Brain pericyte (primary cell): ENCODE measurements around the gene TMED5.
"Not testable (repeated sequence)": the region's sequence is repeated elsewhere in the genome, so short reads cannot be mapped to it uniquely, and the experiment has no call there.

Experiments used
- DNase-seq: peaks from one replicate; pipeline ENCODE4 v3.0.0-alpha.2; 2012; ENCODE audit warnings: low read depth, low spot score

Gene TMED5

DNA sequence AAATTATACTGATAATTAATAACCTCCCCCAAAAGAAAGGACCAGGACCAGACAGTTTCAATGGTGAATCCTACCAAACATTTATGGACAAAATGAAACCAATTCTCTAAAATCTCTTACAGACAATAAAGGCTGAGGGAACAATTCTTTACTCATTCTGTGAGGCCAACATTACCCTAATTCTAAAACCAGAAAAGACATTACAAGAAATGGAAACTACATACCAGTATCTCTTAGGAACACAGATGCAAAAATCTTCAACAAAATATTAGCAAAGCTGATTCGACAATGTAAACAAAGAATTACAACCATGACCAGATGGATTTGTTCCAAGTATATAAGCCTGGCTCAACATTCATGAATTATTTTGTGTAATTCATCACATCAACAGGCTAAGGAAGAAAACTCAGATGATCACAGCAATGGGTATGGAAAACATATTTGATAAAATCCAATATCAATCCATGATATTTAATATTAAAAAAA lies 8.6 kb downstream of the TMED5 start:
- DNase-seq: no peak

DNA sequence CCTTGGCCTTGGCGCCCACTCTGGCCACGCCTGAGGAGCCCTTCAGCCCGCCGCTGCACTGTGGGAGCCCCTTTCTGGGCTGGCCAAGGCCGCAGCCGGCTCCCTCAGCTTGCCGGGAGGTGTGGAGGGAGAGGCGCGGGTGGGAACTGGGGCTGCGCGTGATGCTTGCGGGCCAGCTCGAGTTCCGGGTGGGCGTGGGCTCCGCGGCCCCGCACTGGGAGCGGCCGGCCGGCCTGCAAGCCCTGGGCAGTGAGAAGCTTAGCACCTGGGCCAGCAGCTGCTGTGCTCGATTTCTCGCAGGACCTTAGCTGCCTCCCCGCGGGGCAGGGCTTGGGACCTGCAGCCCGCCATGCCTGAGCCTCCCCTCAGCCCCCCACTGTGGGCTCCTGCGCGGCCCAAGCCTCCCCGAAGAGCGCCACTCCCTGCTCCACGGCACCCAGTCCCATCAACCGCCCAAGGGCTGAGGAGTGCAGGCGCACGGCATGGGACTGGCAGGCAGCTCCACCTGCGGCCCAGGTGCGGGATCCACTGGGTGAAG lies 10.0 kb downstream of the TMED5 start:
- DNase-seq: not testable (repeated sequence)

DNA sequence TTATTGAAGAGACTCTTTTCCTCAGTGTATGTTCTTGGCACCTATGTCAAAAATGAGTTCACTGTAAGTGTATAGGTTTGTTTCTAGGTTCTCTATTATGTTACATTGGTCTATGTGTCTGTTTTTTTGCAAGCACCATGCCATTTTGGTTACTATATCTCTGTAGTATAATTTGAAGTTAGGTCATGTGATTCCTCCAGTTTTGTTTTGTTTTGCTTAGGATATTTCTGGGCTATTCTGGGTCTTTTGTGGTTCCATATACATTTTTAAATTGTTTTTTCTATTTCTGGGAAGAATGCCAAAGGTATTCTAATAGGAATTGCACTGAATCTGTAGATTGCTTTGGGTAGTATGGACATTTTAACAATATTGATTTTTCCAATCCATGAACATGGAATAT lies 13.2 kb downstream of the TMED5 start:
- DNase-seq: no peak

DNA sequence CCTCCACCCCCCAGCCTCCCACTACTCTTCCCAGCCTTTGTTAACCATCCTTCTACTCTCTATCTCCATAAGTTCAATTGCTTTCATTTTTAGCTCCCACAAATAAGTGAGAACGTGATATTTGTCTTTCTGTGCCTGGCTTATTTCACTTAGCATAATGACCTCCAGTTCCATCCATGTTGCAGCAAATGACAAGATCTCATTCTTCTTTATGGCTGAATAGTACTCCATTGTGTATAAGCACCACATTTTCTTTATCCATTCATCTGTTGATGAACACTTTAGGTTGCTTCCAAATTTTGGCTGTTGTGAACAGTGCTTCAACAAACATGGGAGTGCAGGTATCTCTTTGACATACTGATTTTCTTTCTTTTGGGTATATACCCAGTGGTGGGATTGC lies 14.3 kb downstream of the TMED5 start:
- DNase-seq: not testable (repeated sequence)

DNA sequence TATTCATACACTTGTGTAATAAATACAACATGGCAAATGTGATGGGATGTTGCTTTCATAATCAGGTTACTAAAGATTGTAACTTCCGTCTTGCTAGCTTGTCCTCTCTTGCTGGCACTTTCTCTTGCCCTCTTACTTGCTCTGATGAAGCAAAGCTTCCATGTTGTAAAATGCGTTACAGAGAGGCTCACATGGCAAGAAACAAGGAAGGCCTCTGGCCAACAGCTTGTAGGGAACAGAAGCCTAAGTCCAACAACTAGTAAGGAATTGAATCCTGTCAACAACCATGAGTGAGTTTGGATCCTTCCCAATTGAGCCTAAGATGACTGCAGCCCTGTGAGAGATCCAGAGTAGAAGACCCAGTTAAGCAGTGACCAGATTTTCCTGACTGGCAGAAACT lies 15.4 kb downstream of the TMED5 start:
- no peak for DNase-seq

DNA sequence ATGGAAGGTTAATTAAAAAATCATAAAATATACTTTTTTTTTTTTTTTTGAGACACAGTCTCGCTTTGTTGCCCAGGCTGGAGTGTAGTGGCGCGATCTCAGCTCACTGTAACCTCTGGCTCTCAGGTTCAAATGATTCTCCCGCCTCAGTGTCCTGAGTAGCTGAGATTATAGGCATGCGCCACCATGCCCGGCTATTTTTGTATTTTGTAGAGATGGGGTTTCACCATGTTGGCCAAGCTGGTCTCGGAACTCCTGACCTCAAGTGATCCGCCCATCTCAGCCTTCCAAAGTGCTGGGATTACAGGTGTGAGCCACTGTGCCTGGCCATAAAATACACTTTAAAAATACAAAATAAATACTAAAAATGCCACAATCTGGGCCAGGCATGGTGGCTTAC lies 16.9 kb downstream of the TMED5 start:
- not testable (repeated sequence) for DNase-seq

DNA sequence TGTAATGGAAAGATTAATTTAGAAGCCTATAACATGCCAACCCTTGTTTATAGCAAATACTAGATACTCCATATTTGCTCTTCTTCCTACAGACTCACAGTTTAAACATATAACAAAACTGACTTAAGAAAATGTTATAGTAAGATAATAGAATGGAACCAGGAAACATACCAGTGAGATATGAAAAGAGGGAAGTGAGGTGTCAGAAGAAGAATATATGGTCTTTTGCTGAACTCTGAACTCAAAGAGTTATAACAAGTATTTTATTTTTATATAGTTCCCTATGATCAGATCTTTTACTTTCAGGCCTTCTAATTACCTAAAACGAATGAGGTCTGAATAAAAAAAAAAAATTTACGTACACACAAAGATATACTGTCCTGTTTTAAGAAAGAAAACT lies 20.9 kb downstream of the TMED5 start:
- DNase-seq: no peak

DNA sequence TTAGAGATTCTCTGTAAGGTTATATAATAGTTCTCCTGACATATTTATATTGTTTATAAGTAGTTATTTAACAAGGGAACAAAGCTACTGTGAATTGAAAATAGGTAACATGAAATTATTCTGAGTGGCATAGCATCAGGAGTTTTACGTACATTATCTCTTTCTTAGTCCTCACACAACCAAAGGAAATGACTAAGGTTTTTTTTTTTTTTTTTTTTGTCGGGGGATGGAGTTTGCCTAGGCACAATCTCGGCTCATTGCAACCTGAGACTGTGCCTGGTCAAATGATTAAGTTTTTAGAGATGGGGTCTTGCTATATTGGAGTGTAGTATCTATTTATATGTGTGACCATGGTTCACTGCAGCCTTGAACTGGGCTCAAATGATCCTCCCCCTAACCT lies 24.9 kb downstream of the TMED5 start:
- DNase-seq: no peak

DNA sequence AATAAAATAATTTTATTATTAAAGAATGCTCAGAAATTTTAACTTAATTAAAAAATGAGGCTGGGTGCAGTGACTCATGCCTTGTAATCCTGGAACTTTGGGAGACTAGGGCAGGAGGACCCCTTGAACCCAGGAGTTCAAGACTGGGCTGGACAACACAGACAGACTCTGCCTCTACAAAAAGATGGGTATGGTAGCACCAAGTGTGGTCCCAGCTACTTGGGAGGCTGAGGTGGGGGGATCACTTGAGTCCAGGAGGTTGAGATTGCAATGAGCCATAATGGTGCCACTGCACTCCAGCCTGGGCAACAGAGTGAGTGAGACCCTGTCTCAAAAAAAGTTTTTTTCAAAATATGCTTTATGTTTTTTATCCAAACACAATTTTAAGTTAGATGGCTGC lies 25.3 kb downstream of the TMED5 start:
- DNase-seq: no peak

DNA sequence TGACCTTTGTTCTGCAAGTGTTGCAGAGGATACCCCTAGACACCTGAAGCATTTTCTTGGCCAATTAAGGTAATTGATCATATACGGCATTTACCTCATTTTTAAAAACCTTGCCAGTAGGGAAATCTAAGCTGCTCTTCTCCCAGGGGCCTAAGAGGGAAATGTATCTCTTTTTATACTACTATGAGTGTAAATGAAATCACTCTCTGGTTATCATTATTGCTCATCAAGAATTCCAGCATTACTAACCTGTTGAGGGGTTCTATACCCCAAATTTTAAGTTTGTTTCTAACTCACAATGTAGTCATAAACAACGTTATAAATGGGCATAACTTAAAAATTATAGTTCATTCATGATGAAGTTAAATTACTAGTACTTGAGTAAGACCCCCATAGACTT lies 27.4 kb downstream of the TMED5 start:
- DNase-seq: no peak

DNA sequence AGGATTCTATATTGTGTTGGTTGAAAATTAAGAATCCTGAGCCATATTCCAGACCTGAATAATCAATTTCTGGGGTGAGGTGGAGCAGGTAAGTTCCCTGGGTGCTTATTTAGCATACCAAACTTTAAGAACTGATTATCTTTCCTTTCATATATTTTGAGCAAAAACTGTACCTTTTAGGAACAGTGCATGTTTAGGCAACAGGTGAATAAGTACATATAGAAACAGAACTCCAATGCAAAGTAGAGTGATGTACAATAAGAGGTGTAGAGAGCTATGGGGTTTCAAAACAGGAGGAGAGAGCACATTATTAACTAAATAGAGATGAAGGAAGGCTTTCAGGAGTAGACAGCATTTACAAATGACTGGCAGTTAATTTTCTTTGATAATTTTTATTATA lies 28.7 kb downstream of the TMED5 start:
- DNase-seq: no peak

DNA sequence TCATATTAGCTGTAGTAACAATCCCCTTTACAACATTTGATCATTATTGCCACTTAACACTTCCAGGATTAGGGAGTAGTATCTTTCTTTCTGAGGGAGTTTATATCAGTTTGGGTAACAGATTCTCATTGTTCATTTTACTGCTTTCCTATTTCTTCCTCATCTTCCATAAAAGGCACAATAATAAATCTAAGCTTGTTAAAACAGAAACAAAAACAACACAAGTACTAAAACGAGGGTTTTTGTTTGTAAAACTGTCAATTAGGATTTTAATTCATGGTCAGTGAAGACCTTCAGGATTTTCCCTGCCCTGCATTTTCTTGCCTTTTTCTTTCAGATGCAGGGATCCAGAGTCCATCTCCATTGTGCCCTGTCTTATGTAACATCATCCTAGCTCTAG lies 29.5 kb downstream of the TMED5 start:
- no peak for DNase-seq

DNA sequence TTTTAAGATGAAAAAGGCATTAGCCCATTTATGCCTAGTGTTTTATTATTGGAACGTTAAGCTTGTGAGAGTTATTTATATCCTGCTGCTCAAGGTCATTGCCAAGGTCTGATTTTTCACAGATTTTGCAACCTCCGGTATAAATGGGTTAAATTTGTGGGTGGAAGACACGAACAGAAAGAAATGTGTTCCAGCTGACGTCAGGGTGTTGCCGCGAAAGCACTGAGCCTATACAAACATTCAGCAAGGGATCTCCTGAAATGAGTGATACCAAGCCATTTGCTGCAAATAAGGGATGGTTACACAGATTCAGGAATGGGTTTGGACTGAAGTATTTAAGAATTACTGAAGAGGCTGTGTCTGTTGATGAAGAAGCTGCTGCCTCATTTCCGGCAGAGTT lies 32.2 kb downstream of the TMED5 start:
- DNase-seq: no peak

DNA sequence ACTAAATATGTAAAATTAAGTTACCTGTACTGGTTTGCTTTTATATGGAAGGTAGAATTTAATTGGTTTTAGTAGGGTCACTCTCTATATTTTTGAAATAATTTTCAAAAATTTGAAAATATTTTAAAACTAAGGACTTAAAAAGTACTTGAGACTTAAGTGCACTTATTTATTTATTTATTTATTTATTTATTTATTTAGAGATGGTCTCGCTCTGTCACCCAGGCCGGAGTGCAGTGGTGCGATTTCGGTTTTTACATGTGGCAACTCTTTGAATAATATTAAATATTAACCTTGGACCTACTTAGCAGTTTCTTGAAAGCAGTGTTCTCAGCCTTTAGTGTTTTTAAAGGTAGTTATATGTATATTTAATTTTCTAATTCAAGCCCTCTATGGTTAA lies 36.4 kb downstream of the TMED5 start:
- no peak for DNase-seq

DNA sequence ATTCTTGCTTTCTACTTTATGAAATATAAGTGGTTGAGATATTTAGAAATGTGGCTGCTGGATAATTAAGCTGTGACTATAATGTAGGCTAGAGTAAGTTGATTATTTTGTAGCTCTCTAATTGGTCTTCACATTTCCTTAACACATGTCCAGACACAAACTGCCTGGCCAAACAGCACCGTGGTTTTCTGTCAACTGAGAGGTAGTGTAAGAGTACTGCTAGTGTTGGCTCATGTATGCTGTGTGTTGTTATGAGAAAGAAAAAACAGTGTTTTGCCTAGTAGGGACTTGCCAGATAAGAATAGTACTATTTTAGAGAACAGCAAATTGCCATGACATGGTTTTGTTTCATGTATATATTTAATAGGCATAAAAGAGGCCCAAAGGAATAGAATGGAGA lies 37.1 kb downstream of the TMED5 start:
- no peak for DNase-seq

DNA sequence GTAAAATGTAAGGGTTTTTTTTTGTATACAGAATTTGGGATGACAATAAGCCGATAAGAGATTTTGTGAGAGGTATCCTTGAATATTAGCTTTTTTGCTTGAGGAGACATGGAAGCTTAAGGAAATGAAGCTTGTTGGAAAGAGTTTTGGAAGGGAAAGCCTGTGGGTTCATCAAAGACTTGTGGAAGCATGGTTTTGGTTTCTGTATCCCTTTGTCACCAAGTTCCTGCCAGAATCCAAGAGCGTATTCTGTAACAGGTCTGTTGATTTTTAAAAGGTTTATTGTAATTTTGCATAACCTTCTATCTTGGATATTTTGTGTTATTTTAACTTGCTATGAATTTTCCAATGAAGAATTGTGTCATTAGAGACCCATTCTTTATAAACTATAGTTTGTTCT lies 38.1 kb downstream of the TMED5 start:
- DNase-seq: no peak

DNA sequence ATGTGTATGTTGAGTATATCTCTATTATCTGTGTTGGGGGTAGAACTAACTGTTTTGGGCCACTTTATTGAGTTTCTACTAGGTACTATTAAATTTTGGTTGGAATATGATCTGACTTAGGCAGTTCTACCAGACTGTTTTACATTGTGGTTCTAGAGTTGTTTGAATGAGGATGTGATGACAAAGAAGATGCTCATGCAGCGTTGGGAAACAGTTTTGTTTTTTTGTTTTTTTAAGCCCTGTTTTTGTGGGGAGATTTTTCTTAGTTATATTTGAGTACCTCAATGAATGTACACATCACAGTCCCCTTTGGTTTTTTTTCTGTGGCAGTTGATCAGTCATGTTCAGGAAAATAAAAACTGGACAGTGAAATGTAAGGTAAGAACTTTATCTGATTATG lies 40.1 kb downstream of the TMED5 start:
- DNase-seq: no peak

DNA sequence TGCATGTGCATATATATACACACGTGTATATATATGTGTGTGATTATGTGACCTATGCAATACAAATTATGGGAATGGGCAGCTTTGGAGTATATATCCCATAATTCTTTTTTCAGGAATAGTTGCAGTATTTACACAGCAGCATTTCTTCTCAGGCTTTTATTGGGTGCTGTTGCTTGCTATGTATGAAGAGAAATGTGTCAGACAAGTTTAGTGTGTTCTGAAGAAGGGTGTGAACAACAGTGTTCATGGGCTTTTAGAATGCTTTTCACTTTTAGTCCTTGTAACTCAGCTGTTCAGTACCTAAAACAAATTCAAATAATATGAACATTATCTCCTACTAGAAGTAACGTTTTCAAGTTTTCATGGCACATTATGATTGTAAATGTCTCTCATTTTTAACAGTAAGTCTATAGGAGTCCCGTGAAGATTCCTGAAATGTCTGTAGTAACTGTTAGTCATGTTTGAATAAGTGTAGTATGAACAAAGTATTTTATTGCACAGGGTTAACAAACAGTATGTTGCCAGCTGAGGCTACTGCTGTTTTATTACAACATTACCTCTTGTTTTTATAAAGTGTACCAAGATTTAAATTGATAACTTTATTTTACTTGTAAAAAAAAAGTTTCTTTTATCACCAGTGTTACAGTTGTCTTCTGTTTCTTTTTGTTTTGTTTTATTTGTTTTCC lies 42.5 kb downstream of the TMED5 start:
- DNase-seq: no peak

DNA sequence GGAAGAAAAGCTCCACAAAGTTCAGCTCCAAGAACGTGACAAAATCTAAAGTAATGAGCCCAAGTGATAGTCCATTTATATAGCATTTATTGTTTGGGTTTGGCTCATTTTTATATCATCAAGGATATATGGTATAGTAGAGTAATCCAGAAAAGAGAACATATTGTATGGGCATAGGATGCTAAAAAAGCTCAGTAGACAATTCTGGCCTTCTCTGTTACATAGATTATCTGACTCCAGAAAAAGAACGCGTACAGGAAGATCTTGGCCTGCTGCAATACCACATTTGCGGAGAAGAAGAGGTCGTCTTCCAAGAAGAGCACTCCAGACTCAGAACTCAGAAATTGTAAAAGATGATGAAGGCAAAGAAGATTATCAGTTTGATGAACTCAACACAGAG lies 43.8 kb downstream of the TMED5 start:
- no peak for DNase-seq

DNA sequence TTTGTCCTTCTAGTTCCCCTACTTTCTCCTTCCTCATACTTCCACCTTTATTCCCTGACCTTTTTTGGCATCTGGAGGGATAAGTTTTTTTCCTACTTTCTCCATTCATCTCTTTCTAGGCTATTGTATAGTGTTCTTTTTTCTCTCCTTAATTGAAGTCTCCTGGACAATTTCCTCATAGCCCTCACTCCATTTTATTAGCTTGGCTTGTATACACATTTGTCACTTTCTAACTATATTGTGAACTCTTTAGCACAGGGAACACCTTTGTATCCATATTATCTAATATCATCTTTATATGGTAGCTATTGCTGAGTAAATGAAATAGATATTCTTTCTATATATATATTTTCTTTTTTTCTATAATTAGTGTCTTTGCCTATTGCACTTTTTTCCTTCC lies 47.6 kb downstream of the TMED5 start:
- DNase-seq: no peak

DNA sequence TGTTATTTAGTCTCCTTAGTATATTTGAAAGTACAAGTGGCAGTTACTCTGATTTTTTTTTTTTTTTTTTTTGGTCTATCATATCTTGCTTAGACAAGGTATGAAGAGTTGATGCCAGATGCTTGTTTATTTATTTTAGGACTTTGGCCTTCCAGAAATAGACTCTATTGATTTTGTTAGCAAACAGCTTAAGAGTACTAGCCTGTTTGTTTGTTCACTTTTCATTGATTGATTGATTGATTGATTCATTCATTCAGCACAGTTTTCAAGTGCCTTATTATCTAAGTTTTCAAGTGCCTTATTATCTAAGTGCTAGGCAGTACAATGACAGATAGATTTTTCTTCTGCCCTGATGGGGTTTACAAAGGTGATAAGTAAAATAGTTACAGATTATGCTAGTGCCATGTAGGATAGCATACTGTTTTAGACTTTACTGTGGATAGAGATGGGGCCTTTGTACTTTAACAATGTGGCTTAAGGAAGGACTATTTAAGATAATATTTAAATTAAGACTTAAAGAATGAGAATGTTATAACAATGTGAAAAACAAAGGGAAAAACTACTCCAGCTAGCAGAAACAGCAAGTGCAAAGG lies 50.6 kb downstream of the TMED5 start:
- no peak for DNase-seq

DNA sequence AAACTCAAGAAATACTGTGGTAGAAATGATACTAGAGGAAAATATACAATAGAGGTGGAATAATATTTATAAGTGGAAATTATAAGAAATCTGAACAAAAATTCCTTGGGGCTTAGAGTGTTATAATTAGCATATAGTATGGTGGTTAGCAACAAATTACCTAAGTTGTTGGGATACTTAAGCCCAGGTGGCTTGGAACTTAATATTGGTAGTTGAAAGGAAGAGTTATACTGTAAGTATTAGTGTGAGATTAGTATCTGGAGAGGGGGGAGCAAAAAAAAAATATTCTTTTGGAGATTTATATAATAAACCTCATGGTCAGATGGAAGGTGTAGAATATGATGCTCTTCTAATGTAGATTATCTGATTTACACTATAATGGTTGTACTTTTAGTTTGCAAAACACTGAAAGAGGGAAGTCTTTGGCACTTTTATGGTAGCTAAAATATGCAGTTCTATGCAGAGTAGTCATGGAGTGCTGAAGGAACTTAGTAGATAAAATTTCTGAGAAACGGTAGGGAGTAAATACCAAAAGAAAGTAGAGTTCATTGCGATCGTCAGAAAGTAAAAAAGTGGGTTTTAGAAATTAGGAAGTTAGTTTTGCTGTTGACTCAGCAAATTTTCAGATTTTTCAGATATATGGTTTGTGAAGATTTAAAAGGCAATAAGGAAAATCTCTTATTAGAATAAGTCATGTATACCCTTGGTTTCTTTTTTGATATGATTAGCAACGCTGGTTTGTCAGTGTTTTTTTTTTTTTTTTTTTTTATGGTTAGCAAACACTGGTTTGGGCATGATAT lies 55.5 kb downstream of the TMED5 start:
- no peak for DNase-seq
